Measurements from ENCODE around the gene ACTN1.

GRCh38 chr14:68848253-68848652, 130.8 kb downstream of the ACTN1 start:
- TF ChIP-seq POLR2A (IDR thresholded peaks at IDR 0.05) (no peak), CTCF (IDR thresholded peaks at IDR 0.05) (no peak)
